ENCODE results near the gene CPNE7.
"Not testable (repeated sequence)": the region's sequence is repeated elsewhere in the genome, so short reads cannot be mapped to it uniquely, and the experiment has no call there.

Gene CPNE7

DNA sequence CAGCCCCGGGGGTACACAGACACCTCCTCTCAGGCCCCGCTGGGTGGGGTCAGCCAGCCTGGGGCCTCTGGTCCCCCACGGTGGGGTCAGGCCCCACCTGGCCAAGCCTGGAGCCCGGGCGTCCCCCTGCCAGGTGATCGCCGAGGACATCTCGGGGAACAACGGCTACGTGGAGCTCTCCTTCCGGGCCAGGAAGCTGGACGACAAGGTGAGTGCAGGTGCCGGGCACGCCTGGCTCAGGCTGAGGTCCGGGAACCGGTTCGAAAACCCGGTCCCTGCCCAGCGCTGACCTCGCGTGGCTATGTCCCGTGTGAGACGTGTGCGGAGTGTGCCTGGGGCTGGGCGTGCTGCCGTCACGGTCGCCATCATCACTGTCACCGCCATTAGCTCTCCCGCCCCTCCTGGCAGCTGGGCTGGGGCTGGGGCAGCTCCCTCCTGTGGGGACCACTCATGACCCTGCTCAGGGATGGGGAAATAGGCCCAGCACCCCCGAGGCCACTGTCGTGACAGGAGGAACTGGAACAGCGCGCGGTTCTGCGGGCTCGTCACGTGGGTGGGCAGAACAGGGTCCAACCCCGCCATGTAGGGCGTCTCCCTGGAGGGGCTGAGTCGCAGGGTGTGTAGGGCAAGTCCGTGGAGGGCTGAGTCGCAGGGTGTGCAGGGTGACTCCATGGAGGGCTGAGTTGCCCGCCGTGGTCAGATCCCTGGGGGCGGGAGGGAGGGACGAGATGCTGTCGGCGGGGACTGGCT lies 8.5 kb downstream of the CPNE7 start:
- no peak for DNase-seq (ENCODE audit: low spot score)

- DNase-seq (ENCODE audit: low spot score), result no peak
Observed at GRCh38 chr16:89584768-89585549, 9.4 kb downstream of the CPNE7 start.

- DNase-seq (ENCODE audit: low spot score), result no peak
Observed at GRCh38 chr16:89586218-89586617, 10.7 kb downstream of the CPNE7 start.

DNA sequence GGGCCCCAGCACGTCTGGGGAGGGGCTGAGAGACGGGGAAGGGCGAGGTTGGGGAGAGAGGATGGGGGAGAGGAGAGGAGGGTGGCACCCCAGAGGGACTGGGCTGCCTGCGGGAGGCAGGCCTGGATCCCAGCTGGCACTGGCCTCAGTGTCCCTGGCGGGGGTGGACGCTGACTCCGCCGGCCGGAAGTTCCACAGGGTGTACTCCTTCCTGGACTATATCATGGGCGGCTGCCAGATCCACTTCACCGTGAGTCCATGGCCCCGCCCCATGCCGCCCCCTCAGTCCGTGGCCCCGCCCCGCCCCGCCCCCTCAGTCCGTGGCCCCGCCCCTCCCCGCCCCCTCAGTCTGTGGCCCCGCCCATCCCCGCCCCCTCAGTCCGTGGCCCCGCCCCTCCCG lies 11.3 kb downstream of the CPNE7 start:
- DNase-seq (ENCODE audit: low spot score), result no peak

- DNase-seq (ENCODE audit: low spot score), result not testable (repeated sequence)
Observed at GRCh38 chr16:89587676-89588075, 12.1 kb downstream of the CPNE7 start.

GRCh38 chr16:89588413-89589109 lies 13.0 kb downstream of the CPNE7 start:
- no peak for DNase-seq (ENCODE audit: low spot score)

GRCh38 chr16:89589241-89589926 lies 13.8 kb downstream of the CPNE7 start:
- no peak for DNase-seq (ENCODE audit: low spot score)

- no peak for DNase-seq (ENCODE audit: low spot score)
Observed at GRCh38 chr16:89593841-89594240, 18.3 kb downstream of the CPNE7 start.

DNA sequence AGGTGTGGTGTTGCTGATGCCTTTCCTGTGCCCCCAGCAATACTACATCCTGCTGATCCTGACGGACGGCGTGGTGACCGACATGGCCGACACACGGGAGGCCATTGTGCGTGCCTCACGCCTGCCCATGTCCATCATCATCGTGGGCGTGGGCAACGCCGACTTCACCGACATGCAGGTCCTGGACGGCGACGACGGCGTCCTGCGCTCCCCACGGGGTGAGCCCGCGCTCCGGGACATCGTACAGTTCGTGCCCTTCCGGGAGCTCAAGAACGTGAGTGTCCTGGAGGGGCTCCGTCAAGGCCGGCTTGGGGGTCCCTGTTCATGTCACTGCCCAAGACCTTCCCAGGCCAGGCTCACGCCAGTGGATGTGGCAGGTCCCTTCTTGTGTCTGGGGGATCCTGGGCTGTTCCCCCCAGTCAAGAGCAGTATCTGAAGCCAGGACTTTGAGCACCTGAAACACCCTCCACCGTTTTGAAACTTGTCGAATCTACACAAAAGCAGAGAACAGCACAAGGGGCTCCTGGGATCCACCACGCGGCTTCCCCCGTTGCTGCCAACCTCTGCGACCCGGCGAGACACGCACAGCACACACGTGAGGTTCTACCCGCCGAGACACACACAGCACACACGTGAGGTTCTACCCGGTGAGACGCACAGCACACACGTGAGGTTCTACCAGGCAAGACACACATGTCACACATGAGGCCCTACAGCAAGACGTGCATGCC lies 19.9 kb downstream of the CPNE7 start:
- no peak for DNase-seq (ENCODE audit: low spot score)

DNA sequence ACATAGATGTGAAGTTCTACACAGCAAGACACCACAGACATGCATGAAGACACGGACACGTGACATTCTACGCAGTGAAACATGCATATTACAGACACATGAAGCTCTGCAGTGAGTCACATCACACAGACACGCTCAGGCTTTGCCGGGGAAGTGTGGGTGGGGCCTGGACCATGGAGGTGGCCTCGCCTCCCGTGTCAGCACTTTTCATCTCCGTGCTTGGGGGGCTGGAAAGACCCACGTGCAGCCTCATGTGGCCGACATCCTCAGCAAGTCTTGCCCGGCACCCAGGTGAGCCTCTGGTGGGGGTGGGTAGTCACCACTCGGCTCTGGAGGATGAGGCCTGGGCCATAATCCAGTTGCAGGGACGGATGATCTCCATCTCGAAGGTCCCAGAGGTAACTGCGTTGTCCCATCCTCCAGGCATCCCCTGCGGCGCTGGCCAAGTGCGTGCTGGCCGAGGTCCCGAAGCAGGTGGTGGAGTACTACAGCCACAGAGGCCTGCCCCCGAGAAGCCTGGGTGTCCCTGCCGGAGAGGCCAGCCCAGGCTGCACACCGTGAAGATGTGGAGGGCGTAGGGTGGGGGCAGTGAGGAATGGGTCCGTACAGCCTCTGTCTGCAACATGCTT lies 20.6 kb downstream of the CPNE7 start:
- no peak for DNase-seq (ENCODE audit: low spot score)

- no peak for DNase-seq (ENCODE audit: low spot score)
Observed at GRCh38 chr16:89596957-89597649, 21.5 kb downstream of the CPNE7 start.

DNA sequence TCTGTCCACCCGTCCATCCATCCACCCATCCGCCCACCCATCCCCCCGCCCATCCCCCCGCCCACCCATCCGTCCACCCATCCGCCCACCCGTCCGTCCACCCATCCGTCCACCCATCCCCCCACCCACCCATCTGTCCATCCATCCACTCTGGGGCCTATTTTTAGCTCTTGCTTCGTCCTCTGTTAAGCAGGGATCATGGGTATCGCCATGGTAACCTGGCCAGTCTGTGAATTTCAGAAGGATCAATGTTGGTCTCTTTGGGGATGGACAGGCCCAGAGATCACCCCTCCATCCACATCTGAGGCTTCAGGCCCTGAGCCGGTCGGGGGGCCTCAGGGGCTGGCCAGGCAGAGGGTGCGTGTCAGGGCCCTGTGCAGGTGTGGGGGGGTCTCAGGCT lies 22.6 kb downstream of the CPNE7 start:
- no peak for DNase-seq (ENCODE audit: low spot score)

DNA sequence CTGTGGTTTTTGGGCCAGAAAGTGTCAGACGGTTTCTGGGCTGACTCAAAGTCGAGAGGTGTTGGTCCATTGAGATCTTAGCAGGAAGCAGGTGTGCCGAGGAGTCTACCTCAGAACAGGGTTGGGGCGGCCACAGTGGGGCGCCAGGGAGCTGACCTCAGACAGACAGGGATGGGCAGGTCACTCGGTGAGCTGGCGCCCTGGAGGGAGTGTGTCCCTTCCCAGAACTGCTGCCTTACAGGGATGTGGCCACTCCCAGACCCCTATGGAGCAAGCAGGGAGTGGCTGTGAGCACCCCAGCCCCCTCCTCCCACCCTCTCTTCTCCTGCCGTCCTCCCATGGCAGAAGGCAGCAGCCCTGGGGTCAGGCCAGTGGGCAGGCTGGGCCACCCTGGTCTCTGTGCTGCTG lies 23.9 kb downstream of the CPNE7 start:
- no peak for DNase-seq (ENCODE audit: low spot score)

DNA sequence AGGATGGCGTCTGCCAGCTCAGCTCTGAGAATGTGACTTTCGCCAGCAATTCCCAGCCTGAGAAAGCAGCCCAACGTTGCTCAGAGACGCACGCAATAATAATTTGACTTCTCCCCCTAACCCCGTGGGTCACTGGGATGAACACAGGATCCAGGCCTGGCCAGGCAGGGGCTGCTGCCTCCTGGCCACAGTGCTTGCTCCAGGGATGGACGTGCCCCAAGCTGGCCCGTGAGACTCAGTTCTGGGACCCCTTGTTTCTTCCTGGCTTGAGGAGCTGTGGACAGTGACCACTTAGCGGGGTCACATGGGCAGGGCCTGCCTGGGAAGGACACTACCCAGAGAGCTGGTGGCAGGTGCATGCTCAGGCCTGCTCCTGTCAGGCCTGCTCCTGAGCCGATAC lies 24.3 kb downstream of the CPNE7 start:
- no peak for DNase-seq (ENCODE audit: low spot score)

DNA sequence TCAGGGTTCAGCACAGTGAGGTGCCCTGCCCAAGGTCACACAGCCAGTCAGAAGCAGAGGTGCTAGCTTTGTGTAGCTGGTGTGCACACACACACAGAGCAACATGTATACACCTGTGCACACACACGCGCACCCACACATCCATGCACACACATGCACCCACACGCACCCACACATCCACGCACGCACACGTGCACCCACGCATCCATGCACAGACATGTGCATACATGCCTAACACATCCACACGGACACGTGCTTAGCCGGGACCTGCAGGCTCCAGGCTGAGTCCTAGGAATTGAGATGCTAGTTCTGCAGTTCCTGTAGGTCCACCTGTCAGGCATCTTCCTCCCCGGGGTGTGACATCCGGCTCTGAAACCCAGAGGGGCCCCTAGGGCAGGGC lies 24.9 kb downstream of the CPNE7 start:
- DNase-seq (ENCODE audit: low spot score), result no peak

DNA sequence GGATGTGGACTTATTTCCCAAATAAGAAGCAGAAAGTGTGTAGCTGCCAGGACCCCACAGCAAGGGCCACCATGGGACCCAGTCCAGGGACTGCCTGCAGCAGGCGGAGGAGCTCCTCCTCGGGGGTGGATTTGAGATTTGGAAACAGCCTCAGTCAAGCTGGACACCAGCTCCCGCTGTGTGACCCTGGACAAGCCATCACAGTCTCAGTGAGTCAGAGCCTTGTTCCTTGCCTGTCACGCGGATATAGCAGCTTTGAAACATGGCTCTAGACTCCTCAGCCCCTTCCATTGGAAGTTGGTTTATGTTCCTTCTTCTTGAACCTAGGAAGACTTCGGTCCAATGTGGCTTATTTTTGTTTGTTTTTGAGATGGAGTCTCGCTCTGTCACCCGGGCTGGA lies 25.4 kb downstream of the CPNE7 start:
- DNase-seq (ENCODE audit: low spot score), result no peak

- no peak for DNase-seq (ENCODE audit: low spot score)
Observed at GRCh38 chr16:89601906-89602272, 26.3 kb downstream of the CPNE7 start.

- no peak for DNase-seq (ENCODE audit: low spot score)
Observed at GRCh38 chr16:89602273-89602951, 26.9 kb downstream of the CPNE7 start.

DNA sequence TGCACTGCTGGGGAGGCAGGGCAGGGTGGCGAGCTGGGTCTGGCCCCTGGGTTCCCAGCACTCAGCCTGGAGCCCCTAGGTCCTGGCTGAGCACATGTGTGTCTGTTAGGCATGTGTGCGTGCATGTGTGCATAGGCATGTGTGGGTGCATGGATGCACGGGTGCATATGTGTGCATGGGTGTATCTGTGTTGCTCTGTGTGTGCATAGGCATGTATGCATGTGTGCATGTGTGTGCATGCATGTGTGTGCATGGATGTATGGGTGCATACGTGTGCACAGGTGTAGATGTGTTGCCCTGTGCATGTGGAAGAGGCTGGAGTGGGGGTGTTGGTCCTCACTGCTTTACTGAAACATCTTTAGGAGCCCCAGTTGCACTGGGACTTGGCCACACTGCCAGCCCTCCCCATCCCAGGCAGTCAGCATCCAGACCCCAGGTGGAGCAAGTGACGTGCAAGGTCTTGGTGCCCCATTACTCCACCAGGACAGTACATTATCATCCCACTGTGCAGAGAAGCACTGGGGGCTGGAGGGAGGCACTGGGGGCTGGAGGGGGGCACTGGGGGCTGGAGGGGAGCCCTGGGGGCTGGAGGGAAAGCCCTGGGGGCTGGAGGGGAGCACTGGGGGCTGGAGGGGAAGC lies 27.5 kb downstream of the CPNE7 start:
- DNase-seq (ENCODE audit: low spot score), result no peak

- DNase-seq (ENCODE audit: low spot score), result no peak
Observed at GRCh38 chr16:89604764-89605163, 29.2 kb downstream of the CPNE7 start.

Data from hematopoietic multipotent progenitor cell treated with erythropoietin and hydrocortisone succinate and interleukin-3 and kit ligand, for 17 days (in vitro differentiated cells).